ENCODE data around the gene E2F4.

The E2F4 gene

GRCh38 chr16:67173323-67173722 is 18.6 kb upstream of the E2F4 start:
- FAIRE-seq (peak; percentile 13), DNase-seq (ENCODE audit: insufficient read length, low spot score) (no peak)
- TF ChIP-seq PAX5 (IDR thresholded peaks at IDR 0.05; ENCODE audit: insufficient read depth, low read length, severe bottlenecking) = no peak
- TF ChIP-seq POU2F2 (IDR thresholded peaks at IDR 0.05; ENCODE audit: low read depth, low read length) = no peak
- no peak for TF ChIP-seq SPI1 (IDR thresholded peaks at IDR 0.05; ENCODE audit: low read depth, low read length)
- TF ChIP-seq POLR2A (IDR thresholded peaks at IDR 0.05; ENCODE audit: low read depth, low read length) = no peak
- no peak for TF ChIP-seq TAF1 (IDR thresholded peaks at IDR 0.05; ENCODE audit: low read depth, low read length)
- no peak for TF ChIP-seq POLR2AphosphoS5 (IDR thresholded peaks at IDR 0.05; ENCODE audit: low read depth, low read length)

- peak; percentile 92 for FAIRE-seq
- no peak for DNase-seq (ENCODE audit: insufficient read length, low spot score)
- TF ChIP-seq PAX5 (IDR thresholded peaks at IDR 0.05; ENCODE audit: insufficient read depth, low read length, severe bottlenecking) = no peak
- no peak for TF ChIP-seq POLR2AphosphoS5 (IDR thresholded peaks at IDR 0.05; ENCODE audit: low read depth, low read length)
- peak; percentile 54 for TF ChIP-seq SPI1 (IDR thresholded peaks at IDR 0.05; ENCODE audit: low read depth, low read length)
- TF ChIP-seq POLR2A (IDR thresholded peaks at IDR 0.05; ENCODE audit: low read depth, low read length) = no peak
Observed at GRCh38 chr16:67173808-67174705, 17.9 kb upstream of the E2F4 start.

GRCh38 chr16:67174706-67175231 is 17.2 kb upstream of the E2F4 start:
- no peak for DNase-seq (ENCODE audit: insufficient read length, low spot score)
- no peak for TF ChIP-seq POU2F2 (IDR thresholded peaks at IDR 0.05; ENCODE audit: low read depth, low read length)
- TF ChIP-seq TAF1 (IDR thresholded peaks at IDR 0.05; ENCODE audit: low read depth, low read length) = no peak
- no peak for TF ChIP-seq SPI1 (IDR thresholded peaks at IDR 0.05; ENCODE audit: low read depth, low read length)
- TF ChIP-seq PAX5 (IDR thresholded peaks at IDR 0.05; ENCODE audit: insufficient read depth, low read length, severe bottlenecking) = no peak
- no peak for TF ChIP-seq POLR2AphosphoS5 (IDR thresholded peaks at IDR 0.05; ENCODE audit: low read depth, low read length)
- TF ChIP-seq POLR2A (IDR thresholded peaks at IDR 0.05; ENCODE audit: low read depth, low read length) = no peak
- FAIRE-seq = no peak

DNA sequence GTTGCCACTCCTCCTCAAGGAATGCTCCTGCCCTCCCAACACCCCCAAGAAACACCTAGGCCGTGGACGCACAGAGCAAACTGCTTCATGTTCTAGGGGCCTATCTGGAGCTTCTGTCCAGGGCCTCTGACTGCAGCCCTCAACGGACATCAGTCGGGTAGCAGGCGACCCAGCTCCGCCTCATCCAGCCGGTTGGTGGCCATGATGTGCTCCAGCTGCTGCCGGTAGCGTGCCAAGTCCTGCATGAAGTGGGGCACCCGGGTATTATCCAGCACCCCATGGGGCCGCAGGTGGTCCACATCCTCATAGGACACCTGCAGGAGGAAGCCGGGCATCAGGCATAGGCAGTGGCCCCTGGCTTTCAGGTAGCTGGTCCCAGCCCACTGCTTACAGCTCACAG is 15.3 kb upstream of the E2F4 start:
- DNase-seq (ENCODE audit: insufficient read length, low spot score) (no peak), FAIRE-seq (no peak)
- no peak for TF ChIP-seq POU2F2 (IDR thresholded peaks at IDR 0.05; ENCODE audit: low read depth, low read length)
- no peak for TF ChIP-seq POLR2AphosphoS5 (IDR thresholded peaks at IDR 0.05; ENCODE audit: low read depth, low read length)
- TF ChIP-seq PAX5 (IDR thresholded peaks at IDR 0.05; ENCODE audit: insufficient read depth, low read length, severe bottlenecking) = no peak
- TF ChIP-seq SPI1 (IDR thresholded peaks at IDR 0.05; ENCODE audit: low read depth, low read length) = no peak

DNA sequence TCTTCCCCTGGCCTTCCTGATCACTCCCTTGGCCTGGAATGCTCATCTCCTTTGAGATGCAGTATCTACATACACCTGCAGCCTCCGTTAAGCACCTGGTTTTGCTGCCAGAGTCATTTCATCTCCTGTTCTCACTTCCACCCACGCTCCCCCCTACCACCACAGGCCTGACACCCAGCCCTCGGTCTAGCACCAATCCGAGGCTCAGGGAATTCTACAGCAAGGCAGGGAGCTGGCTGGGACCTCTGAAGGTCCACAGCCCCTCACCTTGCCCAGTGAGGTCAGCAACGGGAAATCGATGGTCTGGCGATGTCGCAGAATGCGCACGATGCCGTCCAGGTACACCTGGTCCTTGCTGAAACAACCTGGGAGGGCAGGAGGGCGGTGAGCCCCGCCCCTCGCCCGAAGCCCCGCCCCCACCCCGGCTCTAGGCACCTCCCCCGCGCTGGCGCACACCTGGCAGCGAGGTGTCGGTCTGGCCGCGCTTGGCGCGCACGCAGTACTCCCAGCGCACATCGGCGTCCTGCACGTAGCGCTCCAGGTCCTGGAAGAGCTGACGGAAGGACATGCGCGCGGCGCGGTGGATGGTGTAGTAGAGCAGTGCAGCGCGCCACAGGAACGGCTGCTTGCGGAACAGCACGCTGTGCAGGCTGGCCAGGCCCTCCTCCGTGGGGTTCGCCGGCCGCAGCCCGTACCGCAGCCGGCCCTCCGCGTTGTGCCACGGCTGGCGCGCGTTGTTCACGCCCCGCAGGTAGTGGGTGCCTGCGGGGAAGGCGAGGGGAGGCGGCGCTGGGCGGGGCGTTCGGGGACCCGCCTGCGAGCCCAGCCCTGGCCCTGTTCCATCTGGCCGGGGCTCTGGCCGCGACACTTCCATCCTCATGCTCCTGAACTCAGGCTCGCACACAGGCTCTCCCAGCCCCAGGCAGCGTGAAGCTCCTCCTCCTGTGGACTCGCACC is 13.9 kb upstream of the E2F4 start:
- peak; percentile 91 for FAIRE-seq
- DNase-seq (ENCODE audit: insufficient read length, low spot score) = peak; percentile 72
- TF ChIP-seq POLR2AphosphoS5 (IDR thresholded peaks at IDR 0.05; ENCODE audit: low read depth, low read length) (no peak), PAX5 (IDR thresholded peaks at IDR 0.05; ENCODE audit: insufficient read depth, low read length, severe bottlenecking) (no peak), POLR2A (IDR thresholded peaks at IDR 0.05; ENCODE audit: low read depth, low read length) (no peak), TAF1 (IDR thresholded peaks at IDR 0.05; ENCODE audit: low read depth, low read length) (no peak), POU2F2 (IDR thresholded peaks at IDR 0.05; ENCODE audit: low read depth, low read length) (no peak), SPI1 (IDR thresholded peaks at IDR 0.05; ENCODE audit: low read depth, low read length) (no peak)

- TF ChIP-seq POLR2A (IDR thresholded peaks at IDR 0.05; ENCODE audit: low read depth, low read length) (no peak), SPI1 (IDR thresholded peaks at IDR 0.05; ENCODE audit: low read depth, low read length) (no peak), TAF1 (IDR thresholded peaks at IDR 0.05; ENCODE audit: low read depth, low read length) (no peak), POLR2AphosphoS5 (IDR thresholded peaks at IDR 0.05; ENCODE audit: low read depth, low read length) (no peak), POU2F2 (IDR thresholded peaks at IDR 0.05; ENCODE audit: low read depth, low read length) (no peak), PAX5 (IDR thresholded peaks at IDR 0.05; ENCODE audit: insufficient read depth, low read length, severe bottlenecking) (no peak)
- no peak for FAIRE-seq
- no peak for DNase-seq (ENCODE audit: insufficient read length, low spot score)
Observed at GRCh38 chr16:67179421-67180080, 12.4 kb upstream of the E2F4 start.

GRCh38 chr16:67180166-67180565 is 11.8 kb upstream of the E2F4 start:
- FAIRE-seq (no peak), DNase-seq (ENCODE audit: insufficient read length, low spot score) (no peak)
- TF ChIP-seq POLR2A (IDR thresholded peaks at IDR 0.05; ENCODE audit: low read depth, low read length) = no peak
- TF ChIP-seq SPI1 (IDR thresholded peaks at IDR 0.05; ENCODE audit: low read depth, low read length) = no peak
- TF ChIP-seq POU2F2 (IDR thresholded peaks at IDR 0.05; ENCODE audit: low read depth, low read length) = no peak
- no peak for TF ChIP-seq PAX5 (IDR thresholded peaks at IDR 0.05; ENCODE audit: insufficient read depth, low read length, severe bottlenecking)
- TF ChIP-seq TAF1 (IDR thresholded peaks at IDR 0.05; ENCODE audit: low read depth, low read length) = no peak
- no peak for TF ChIP-seq POLR2AphosphoS5 (IDR thresholded peaks at IDR 0.05; ENCODE audit: low read depth, low read length)

DNA sequence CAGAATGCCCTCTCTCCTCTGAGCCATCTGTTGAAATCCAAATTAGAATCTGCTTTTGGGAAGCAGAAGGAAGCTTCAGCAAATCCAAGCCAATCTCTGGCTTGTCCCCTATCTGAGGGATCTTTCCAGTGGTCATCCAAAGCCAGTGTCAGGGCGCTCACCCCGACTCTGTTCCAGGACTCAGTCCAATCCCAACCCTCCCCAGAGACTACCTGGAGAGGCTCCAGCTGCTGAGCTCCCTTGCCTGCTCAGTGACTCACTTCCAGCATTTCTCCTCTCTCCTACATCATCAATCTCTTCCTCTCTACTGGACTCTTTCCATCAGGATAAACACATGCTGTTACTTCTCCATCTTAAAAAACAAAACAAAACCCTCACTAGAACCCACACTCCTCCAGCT is 10.6 kb upstream of the E2F4 start:
- FAIRE-seq = no peak
- TF ChIP-seq POLR2AphosphoS5 (IDR thresholded peaks at IDR 0.05; ENCODE audit: low read depth, low read length) = no peak
- TF ChIP-seq POLR2A (IDR thresholded peaks at IDR 0.05; ENCODE audit: low read depth, low read length) = no peak
- TF ChIP-seq SPI1 (IDR thresholded peaks at IDR 0.05; ENCODE audit: low read depth, low read length) = no peak
- TF ChIP-seq PAX5 (IDR thresholded peaks at IDR 0.05; ENCODE audit: insufficient read depth, low read length, severe bottlenecking) = no peak
- no peak for TF ChIP-seq POU2F2 (IDR thresholded peaks at IDR 0.05; ENCODE audit: low read depth, low read length)
- no peak for TF ChIP-seq TAF1 (IDR thresholded peaks at IDR 0.05; ENCODE audit: low read depth, low read length)
- no peak for DNase-seq (ENCODE audit: insufficient read length, low spot score)
